Omental fat pad (tissue), 4 donors: ENCODE measurements around the gene ANKMY1. TPM values are rescaled to one million over a fixed set of nuclear protein-coding genes. Genes with fewer than 3 reads are reported as not detected.
A peak's percentile ranks its signal among the peaks of the same experiment; 100 is the strongest.

Source experiments
- ATAC-seq: fragments of 150-250 bp; one replicate; pipeline ENCODE4 v1.9.1; 2016; ENCODE audit warnings: mild to moderate bottlenecking, moderate library complexity; ENCODE audit not compliant: low FRiP score
- DNase-seq: peaks from one replicate; pipeline ENCODE4 v3.0.0-alpha.2; 2019; ENCODE audit warnings: low spot score
- total RNA-seq, 4 donors: library from RNA; depleted of rRNA; stranded (reverse); fragments of >200 nt; gene quantifications; one replicate each; pipeline ENCODE4 v1.1.0, GENCODE V29; 2016
- TF ChIP-seq, protein P1 (sequence below), 3 donors: fragments of 450-650 bp; IDR thresholded peaks; one replicate each; pipeline ENCODE4 v1.5.1; 2016 to 2017; ENCODE audit warnings: antibody characterized with exemption in 3 of 3, mild to moderate bottlenecking in 3 of 3, moderate library complexity in 2 of 3

The ANKMY1 gene
- total RNA-seq, 4 donors from 2014 or later: 8.3 to 23.2 (median 16.7) TPM

DNA sequence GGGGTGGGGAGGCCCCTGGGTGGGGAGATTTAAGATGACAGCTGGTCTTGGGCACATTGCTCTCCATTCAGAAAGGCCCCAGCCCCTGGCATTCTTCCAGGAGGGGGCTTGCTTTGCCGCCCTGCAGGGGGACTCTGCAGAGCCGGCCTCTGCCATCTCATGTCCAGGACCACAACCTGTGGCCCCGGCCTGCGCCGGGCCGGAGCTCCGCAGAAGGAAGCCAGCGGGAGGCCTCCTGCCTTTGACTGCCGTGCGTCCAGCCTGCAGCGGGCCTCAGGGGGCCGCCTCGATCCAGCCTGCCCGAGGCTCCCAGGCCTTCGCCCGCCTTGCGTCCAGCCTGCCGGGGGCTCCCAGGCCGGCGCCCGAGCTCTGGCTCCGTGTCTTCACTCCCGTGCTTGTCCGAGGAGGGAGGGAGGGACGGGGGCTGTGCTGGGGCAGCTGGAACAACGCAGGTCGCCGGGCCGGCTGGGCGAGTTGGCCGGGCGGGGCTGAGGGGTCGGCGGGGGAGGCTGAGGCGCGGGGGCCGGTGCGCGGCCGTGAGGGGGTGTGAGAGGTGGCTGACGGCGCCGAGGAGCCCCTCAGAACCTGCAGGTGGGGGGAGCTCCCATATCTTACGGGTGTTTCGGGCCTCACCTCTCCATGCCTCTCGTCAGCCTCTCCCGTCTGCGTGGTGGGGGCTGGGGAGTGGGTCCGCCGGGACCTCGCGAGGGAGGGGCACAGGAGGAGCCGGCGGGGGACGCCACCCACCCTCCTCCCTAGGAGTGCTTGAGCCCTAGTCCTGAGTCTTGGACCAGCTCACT is 101.9 kb downstream of the ANKMY1 start:
- TF ChIP-seq, protein P1, sequence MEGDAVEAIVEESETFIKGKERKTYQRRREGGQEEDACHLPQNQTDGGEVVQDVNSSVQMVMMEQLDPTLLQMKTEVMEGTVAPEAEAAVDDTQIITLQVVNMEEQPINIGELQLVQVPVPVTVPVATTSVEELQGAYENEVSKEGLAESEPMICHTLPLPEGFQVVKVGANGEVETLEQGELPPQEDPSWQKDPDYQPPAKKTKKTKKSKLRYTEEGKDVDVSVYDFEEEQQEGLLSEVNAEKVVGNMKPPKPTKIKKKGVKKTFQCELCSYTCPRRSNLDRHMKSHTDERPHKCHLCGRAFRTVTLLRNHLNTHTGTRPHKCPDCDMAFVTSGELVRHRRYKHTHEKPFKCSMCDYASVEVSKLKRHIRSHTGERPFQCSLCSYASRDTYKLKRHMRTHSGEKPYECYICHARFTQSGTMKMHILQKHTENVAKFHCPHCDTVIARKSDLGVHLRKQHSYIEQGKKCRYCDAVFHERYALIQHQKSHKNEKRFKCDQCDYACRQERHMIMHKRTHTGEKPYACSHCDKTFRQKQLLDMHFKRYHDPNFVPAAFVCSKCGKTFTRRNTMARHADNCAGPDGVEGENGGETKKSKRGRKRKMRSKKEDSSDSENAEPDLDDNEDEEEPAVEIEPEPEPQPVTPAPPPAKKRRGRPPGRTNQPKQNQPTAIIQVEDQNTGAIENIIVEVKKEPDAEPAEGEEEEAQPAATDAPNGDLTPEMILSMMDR (IDR thresholded peaks at IDR 0.05): no peak
- ATAC-seq (no peak), DNase-seq (no peak)

DNA sequence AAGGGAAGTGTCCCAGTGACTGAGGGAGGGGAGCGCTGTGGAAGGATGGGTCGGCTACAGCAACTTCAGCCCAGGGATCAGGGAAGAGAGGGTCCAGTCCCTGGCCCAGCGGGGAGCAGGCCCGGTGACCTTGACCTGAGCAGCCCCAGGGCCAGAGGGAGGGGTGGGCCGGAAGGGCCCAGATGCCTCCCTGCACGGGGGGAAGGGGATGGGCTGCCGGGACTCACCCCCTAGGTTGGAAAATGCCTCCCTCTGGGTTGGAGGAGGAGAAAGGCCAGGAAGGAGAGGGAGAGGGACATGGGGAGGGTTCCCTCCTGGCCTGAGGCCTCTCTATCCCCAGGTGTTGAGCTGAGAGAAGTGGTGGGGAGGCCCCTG is 102.5 kb downstream of the ANKMY1 start:
- DNase-seq (no peak), ATAC-seq (no peak)
- TF ChIP-seq, protein P1 (IDR thresholded peaks at IDR 0.05): no peak

DNA sequence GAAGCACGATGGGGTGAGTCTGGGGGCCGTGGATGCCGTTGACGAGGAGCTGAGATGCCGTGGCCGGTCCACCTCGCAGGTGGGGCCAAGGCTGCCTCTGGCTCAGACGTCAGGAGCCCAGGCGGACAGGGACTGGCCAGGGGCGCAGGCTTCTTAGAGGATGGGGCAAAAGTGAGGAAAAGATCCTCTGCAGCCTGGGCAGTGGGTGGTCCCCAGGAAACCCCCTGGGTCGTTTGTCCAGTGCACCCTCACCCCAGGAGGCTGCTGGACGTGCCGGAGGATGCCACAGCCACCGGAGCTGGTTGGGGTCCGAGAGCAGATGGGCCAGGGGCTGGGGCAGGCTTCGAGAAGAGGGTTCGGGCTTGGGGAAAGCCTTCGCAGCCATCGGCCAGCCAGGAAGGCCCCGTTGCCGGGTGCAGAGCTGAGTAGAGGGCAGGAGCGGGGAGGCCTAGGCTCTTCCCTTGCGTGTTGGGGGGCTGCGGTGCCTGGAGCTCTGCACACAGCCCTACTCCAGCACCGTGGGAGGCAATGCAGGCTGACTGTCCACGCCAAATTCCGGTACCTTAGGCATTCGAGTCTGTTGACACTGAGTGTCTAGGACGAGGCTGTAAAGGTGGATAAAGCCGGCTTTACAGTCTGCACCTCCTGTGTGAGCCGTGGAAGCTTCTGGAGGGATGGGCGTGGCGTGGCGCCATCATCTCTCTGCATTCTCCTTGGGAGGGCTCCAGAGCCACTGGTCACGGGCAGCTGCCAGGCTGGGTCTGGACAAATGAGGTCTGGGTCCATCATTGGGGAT is 103.5 kb downstream of the ANKMY1 start:
- ATAC-seq: no peak
- DNase-seq: no peak
- TF ChIP-seq, protein P1 (IDR thresholded peaks at IDR 0.05): no peak

DNA sequence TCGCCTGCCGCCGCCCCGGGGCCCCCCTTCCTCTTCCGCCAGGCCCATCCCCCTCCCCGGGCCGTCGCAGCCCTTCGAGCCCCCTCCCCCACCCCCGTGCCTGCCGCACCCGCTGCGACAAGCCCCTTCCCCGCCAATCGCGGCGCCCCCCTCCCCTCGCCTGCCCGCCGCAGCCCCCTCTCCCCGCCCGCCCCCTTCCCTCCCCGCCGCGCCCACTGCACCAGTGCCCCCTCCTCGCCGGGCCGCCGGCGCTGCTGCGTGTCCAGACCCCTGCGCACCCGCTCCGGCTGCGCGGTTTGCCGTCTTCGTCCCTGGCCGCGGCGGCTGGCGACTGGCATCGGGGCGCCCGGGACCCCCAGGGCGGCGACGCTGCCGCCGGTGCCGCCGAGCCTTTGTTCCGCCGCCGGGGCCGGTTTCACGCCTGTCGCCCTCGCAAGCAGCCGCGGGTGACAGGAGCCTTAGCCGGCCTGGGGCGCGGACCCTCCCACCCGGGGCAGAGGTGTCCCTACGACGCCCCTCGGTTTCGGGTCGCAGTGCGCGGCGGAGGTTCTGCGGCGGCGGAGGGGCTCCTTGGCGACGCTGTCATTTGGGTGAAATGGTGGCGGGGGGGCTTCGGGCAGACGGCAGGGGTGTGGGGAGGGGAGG is 104.2 kb downstream of the ANKMY1 start:
- TF ChIP-seq, protein P1 (IDR thresholded peaks at IDR 0.05): no peak
- no peak for DNase-seq
- ATAC-seq: no peak

DNA sequence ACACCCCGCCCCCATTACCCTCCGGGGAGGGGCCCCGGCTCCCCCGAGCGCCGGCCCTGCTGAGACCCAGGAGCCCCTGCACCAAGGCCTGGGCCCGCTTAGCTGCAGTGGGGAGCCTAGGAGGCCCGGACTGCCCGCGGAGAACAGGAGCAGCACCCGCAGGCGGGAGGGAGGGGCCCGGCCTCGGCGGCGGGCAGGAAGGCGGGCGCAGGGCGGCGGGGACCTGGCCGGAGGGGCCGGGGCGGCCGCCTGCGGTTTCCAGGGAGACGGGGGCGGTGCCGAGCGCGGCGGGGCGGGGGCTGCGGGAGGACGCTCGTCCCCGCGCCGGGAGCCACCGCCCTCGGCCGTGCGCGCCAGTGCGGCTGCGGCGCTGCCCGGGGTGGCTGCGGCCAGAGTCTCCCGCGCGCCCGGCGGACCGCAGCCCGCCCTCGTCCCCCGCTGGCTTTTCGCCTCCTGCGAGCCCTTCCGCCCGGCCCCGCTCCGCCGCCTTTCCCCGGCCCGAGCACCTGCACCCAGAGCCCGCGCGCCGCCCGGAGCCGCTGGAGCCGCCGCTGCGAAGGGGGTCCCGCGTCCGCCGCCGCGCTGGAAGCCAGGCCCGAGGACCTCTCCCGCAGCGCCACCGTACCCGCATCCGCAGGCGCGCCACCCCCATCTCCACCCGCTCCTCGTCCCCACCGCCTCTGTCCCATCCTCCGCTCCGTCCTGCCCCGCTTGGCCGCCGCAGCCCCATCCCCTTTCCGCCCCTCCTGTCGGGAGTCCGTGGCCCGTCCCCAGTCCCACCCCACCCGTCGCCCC is 105.1 kb downstream of the ANKMY1 start:
- DNase-seq (no peak), ATAC-seq (peak; percentile 60)
- TF ChIP-seq, protein P1 (IDR thresholded peaks at IDR 0.05): no peak

DNA sequence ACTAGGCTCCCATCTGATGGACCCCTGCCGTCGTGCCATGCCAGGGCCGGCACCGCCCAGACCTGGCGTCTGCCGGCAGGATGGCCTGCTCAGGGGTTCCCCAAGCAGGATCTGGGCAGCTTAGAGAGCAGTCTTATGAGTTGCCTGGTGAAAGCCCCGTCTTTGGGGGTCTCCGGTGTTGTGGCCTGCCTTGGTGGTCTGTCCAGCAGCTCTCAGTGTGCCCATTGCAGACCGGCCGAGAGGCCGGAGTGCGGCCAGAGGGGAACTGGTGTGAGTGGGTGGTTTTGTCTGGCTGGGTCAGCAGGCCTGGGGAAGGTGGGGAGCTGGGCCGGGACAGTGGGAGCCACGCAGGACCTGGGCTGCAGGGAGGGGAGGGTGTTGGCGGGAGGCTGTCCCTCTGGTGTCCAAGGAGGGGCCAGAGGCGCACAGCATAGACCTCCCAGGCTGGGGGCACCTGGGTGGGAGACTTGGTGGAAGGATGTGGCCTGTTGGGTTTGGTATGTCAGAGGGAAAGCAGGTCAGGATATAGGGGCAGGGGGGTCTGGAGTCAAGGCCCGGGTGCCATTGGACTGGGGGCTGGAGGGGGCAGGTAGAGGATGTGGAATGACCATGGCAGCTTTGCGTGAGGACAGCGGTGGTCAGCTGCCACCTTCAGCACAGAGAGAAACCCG is 105.9 kb downstream of the ANKMY1 start:
- ATAC-seq (no peak), DNase-seq (no peak)
- TF ChIP-seq, protein P1 (IDR thresholded peaks at IDR 0.05): no peak
